SK-N-SH (cell line): ENCODE measurements around the gene HNRNPAB. TPM values are rescaled to one million over a fixed set of nuclear protein-coding genes. Genes with fewer than 3 reads are reported as not detected.
"Not testable (repeated sequence)": the region's sequence is repeated elsewhere in the genome, so short reads cannot be mapped to it uniquely, and the experiment has no call there.

Experiments
- CTCF ChIA-PET: fragments of 300-600, 350-600 bp; formaldehyde crosslinking; extraction: SDS; loops from one replicate; lab custom pipeline; 2021; lab: Yijun Ruan, JAX
- POLR2A ChIA-PET: fragments of 350-600 bp; sonication (Branson Sonifier 250); formaldehyde crosslinking; extraction: SDS; loops from one replicate; lab custom pipeline; 2020; ENCODE audit warnings: antibody characterized with exemption, inconsistent platforms; lab: Yijun Ruan, JAX
- DNase-seq: peaks from one replicate; pipeline ENCODE4 v3.0.0; 2012
- H2AFZ ChIP-seq: fragments of 200-600 bp; sonication (generic); 2 replicates; pipeline ENCODE4 v1.8.1; 2016; ENCODE audit warnings: antibody characterized with exemption, mild to moderate bottlenecking, low read depth
- H3F3A ChIP-seq: fragments of 200-600 bp; sonication (generic); replicated peaks from 2 replicates; pipeline ENCODE3; 2016; ENCODE audit warnings: antibody characterized with exemption, mild to moderate bottlenecking; ENCODE audit not compliant: insufficient read depth
- H3K27ac ChIP-seq, 2 experiments: fragments of 200-500 bp in 1 of 2; fragments of 200-600 bp in 1 of 2; sonication (Bioruptor generic) in 1 of 2; sonication (generic), shearing (Covaris generic) in 1 of 2; 2 replicates each; pipeline versions ENCODE4 v1.5.1 to v1.6.1; 2014 to 2016; ENCODE audit warnings: low read depth in 2 of 2, inconsistent platforms in 1 of 2, low read length in 1 of 2, mild to moderate bottlenecking in 1 of 2, mixed read lengths in 1 of 2
- H3K27me3 ChIP-seq: fragments of 200-600 bp; sonication (generic), shearing (Covaris generic); 2 replicates; pipeline ENCODE4 v1.6.1; 2016; ENCODE audit warnings: mixed run types; ENCODE audit not compliant: insufficient read depth
- H3K36me3 ChIP-seq, 2 experiments: fragments of 200-500 bp in 1 of 2; fragments of 200-600 bp in 1 of 2; sonication (Bioruptor generic) in 1 of 2; sonication (generic) in 1 of 2; replicated peaks in 1 of 2; 2 replicates each; pipeline versions ENCODE3 to v1.5.1; 2014 to 2016; ENCODE audit warnings: low read length in 1 of 2, mild to moderate bottlenecking in 1 of 2; ENCODE audit not compliant: insufficient read depth in 2 of 2, control insufficient read depth in 1 of 2
- H3K4me1 ChIP-seq, 2 experiments: fragments of 200-500 bp in 1 of 2; fragments of 200-600 bp in 1 of 2; sonication (Bioruptor generic) in 1 of 2; sonication (generic), shearing (Covaris generic) in 1 of 2; 2 replicates each; pipeline versions ENCODE4 v1.5.1 to v1.6.1; 2014 to 2016; ENCODE audit warnings: low read depth in 1 of 2, low read length in 1 of 2, mixed run types in 1 of 2; ENCODE audit not compliant: insufficient read depth in 2 of 2, control insufficient read depth in 1 of 2
- H3K4me2 ChIP-seq: fragments of 200-600 bp; sonication (generic), shearing (Covaris generic); 2 replicates; pipeline ENCODE4 v1.6.1; 2017; ENCODE audit warnings: mixed run types
- H3K4me3 ChIP-seq, 2 experiments: fragments of 200-500 bp in 1 of 2; fragments of 200-600 bp in 1 of 2; sonication (Bioruptor generic) in 1 of 2; sonication (generic), shearing (Covaris generic) in 1 of 2; 2 replicates each; pipeline versions ENCODE4 v1.5.1 to v1.8.1; 2014 to 2016; ENCODE audit warnings: low read depth in 2 of 2, inconsistent platforms in 1 of 2, low read length in 1 of 2, mild to moderate bottlenecking in 1 of 2, mixed read lengths in 1 of 2, moderate library complexity in 1 of 2
- H3K79me2 ChIP-seq: fragments of 200-600 bp; sonication (generic); 2 replicates; pipeline ENCODE4 v1.8.1; 2017; ENCODE audit warnings: mild to moderate bottlenecking; ENCODE audit not compliant: insufficient read depth
- H3K9ac ChIP-seq: fragments of 200-600 bp; sonication (generic); 2 replicates; pipeline ENCODE4 v1.6.1; 2017; ENCODE audit warnings: mixed run types
- H3K9me2 ChIP-seq: fragments of 200-600 bp; sonication (generic); 2 replicates; pipeline ENCODE4 v1.6.1; 2017; ENCODE audit warnings: mixed run types
- H3K9me3 ChIP-seq: fragments of 200-600 bp; sonication (generic); 2 replicates; pipeline ENCODE4 v1.6.1; 2017; ENCODE audit warnings: mixed run types, mild to moderate bottlenecking, moderate library complexity
- H4K20me1 ChIP-seq: fragments of 200-600 bp; sonication (generic); 2 replicates; pipeline ENCODE4 v1.6.1; 2017; ENCODE audit warnings: mild to moderate bottlenecking, mixed run types; ENCODE audit not compliant: insufficient read depth
- CHD2 ChIP-seq: fragments of 150-350 bp; IDR thresholded peaks from 2 replicates; pipeline ENCODE4 v1.6.1; 2018; ENCODE audit warnings: low read length; ENCODE audit not compliant: partially characterized antibody
- FOSL2 ChIP-seq: IDR thresholded peaks from 2 replicates; pipeline ENCODE4 v1.4.0; 2012; ENCODE audit warnings: low read depth, mild to moderate bottlenecking, moderate library complexity, borderline replicate concordance
- GATA2 ChIP-seq: sonication (generic); formaldehyde crosslinking; IDR thresholded peaks from 2 replicates; pipeline ENCODE4 v1.5.0; 2020; ENCODE audit warnings: mild to moderate bottlenecking, missing genetic modification reagents
- IRF3 ChIP-seq: fragments of 150-350 bp; IDR thresholded peaks from 2 replicates; pipeline ENCODE4 v1.6.1; 2016; ENCODE audit warnings: mild to moderate bottlenecking, low read depth, low read length
- NFIC ChIP-seq: IDR thresholded peaks from 2 replicates; pipeline ENCODE4 v1.4.0; 2012; ENCODE audit warnings: borderline replicate concordance
- NRF1 ChIP-seq: IDR thresholded peaks from 2 replicates; pipeline ENCODE4 v1.6.1; 2012; ENCODE audit warnings: low read depth, mild to moderate bottlenecking, low read length
- PBX3 ChIP-seq: IDR thresholded peaks from 2 replicates; pipeline ENCODE4; 2012
- RAD21 ChIP-seq: IDR thresholded peaks from 2 replicates; pipeline ENCODE4 v1.6.1; 2012; ENCODE audit warnings: mild to moderate bottlenecking, low read length
- RCOR1 ChIP-seq: fragments of 150-350 bp; IDR thresholded peaks from 2 replicates; pipeline ENCODE4 v1.6.1; 2017; ENCODE audit warnings: antibody characterized with exemption, low read length
- SMC3 ChIP-seq: IDR thresholded peaks from 2 replicates; pipeline ENCODE4 v1.6.1; 2012; ENCODE audit warnings: low read depth, low read length, improper control_type of control experiment
- TAF1 ChIP-seq: IDR thresholded peaks from 2 replicates; pipeline ENCODE4 v1.6.1; 2012; ENCODE audit warnings: low read depth, mild to moderate bottlenecking, low read length, moderate library complexity, borderline replicate concordance
- USF2 ChIP-seq: fragments of 150-350 bp; IDR thresholded peaks from 2 replicates; pipeline ENCODE4 v1.6.1; 2017; ENCODE audit warnings: antibody characterized with exemption, low read length, low read depth, borderline replicate concordance
- WGBS: methylation state at CpG from one replicate; pipeline ENCODE4 v1.1.6; 2017; ENCODE audit warnings: low lambda C conversion rate; 5-methylcytosine and 5-hydroxymethylcytosine counted together
- polyA plus RNA-seq, 3 experiments: library from polyadenylated mRNA; depleted of rRNA; stranded (reverse); fragments of >200 nt; gene quantifications; 2 replicates each; pipeline ENCODE4 v1.2.3, GENCODE V29; 2012

HNRNPAB gene
- polyA plus RNA-seq, 1 of the 3 experiments (the other 2 are of a cell fraction), result 164 TPM

DNA sequence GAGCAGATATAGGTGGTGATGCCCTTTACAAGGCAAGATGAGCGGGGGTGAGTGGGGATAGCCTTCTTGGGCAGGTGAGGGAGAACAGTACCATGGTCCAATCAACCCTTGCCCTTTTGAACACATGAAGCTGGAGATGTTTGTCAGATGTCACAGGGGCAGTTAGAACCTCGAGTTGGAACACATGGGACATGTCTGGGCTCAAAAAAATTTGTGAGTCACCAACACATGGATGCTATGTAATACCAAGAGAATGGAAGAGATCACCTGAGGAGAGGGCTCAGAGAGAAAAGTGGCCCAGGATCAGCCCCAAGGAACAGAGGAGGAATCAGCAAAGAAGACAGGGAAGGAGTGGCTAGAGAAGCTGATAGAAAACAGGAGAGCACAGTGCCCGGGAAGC is 23.6 kb downstream of the HNRNPAB start:
- H2AFZ ChIP-seq, result no peak overlapping the region
- CTCF ChIA-PET, result interaction anchor here (0.8 kb wide), 1 partner anchor 363 kb away, joined by 3 read pairs; the partner anchor contains the start of gene COL23A1
- no peak for TF ChIP-seq RAD21
- no peak for TF ChIP-seq TAF1
- TF ChIP-seq IRF3, result no peak
- TF ChIP-seq SMC3, result no peak
- H3F3A ChIP-seq, result peaks cover 1% of the 10 kb centered on the region
- no peak for DNase-seq
- POLR2A ChIA-PET, result interaction anchor here (0.8 kb wide), 1 partner anchor 396 kb away, joined by 3 read pairs; no protein-coding TSS in a partner anchor
- no peak overlapping the region for H3K4me2 ChIP-seq
- peaks cover 9 to 23% of the 10 kb centered on the region in 2 experiments; a peak in 2 of 4 replicates for H3K4me1 ChIP-seq
- H3K27me3 ChIP-seq, result no peaks in the 10 kb centered on the region
- WGBS, result 75% methylated on average over 3 of the region's 3 CpGs
- no peaks in the 10 kb centered on the region for H3K9me2 ChIP-seq
- H3K36me3 ChIP-seq, result peaks cover 7 to 27% of the 10 kb centered on the region in 2 experiments
- peaks cover 28% of the 10 kb centered on the region for H3K79me2 ChIP-seq
- no peak overlapping the region for H3K9ac ChIP-seq
- H3K4me3 ChIP-seq, result no peak overlapping the region
- no peaks in the 10 kb centered on the region for H4K20me1 ChIP-seq
- no peak overlapping the region for H3K27ac ChIP-seq
- no peaks in the 10 kb centered on the region for H3K9me3 ChIP-seq

DNA sequence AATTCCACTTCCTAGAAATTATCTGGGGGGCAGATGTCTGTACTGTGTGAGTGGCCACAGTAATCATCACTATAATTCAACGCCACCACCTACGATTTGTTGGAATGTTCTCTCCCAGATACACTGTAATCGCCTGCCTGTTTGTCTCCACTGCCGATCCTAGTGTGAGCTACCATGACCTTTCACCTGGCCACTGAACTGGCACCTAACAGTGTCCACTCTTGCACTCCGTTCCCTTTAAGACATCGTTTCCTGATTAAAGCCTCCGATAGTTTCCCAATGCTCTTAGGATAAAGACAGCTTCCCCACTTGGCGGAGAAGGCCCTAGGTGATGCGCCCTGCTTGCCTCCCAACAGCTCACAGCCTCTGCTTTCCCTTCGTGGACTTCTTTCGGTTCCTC is 24.3 kb downstream of the HNRNPAB start:
- Histone ChIP-seq H4K20me1 (no peaks in the 10 kb centered on the region), H2AFZ (no peak overlapping the region), H3K27ac (no peak overlapping the region), H3K27me3 (no peaks in the 10 kb centered on the region), H3K9me3 (no peaks in the 10 kb centered on the region), H3K79me2 (peaks cover 28% of the 10 kb centered on the region), H3F3A (peaks cover 8% of the 10 kb centered on the region), H3K4me3 (no peak overlapping the region), H3K4me1 (peaks cover 11 to 25% of the 10 kb centered on the region in 2 experiments; a peak in 2 of 4 replicates), H3K4me2 (no peak overlapping the region), H3K9me2 (no peaks in the 10 kb centered on the region), H3K9ac (no peak overlapping the region), H3K36me3 (peaks cover 7 to 27% of the 10 kb centered on the region in 2 experiments)
- no peak for DNase-seq
- CTCF ChIA-PET, result interaction anchor here (0.8 kb wide), 1 partner anchor 362 kb away, joined by 3 read pairs; the partner anchor contains the start of gene COL23A1
- POLR2A ChIA-PET, result interaction anchor here (0.8 kb wide), 1 partner anchor 396 kb away, joined by 3 read pairs; no protein-coding TSS in a partner anchor
- TF ChIP-seq IRF3 (no peak), CHD2 (no peak), PBX3 (no peak), USF2 (no peak), GATA2 (no peak), NRF1 (no peak), FOSL2 (no peak), RAD21 (no peak), RCOR1 (no peak), NFIC (no peak)
- 97% methylated on average over 11 of the region's 11 CpGs for WGBS

GRCh38 chr5:178229111-178229510 is 24.8 kb downstream of the HNRNPAB start:
- H3K27me3 ChIP-seq, CTCF ChIA-PET, DNase-seq, H3K9ac ChIP-seq, H3K27ac ChIP-seq, POLR2A ChIA-PET, H2AFZ ChIP-seq, H3K9me2 ChIP-seq, H4K20me1 ChIP-seq, H3K4me2 ChIP-seq, H3K4me3 ChIP-seq, H3K9me3 ChIP-seq: not testable (repeated sequence)
- Histone ChIP-seq H3K36me3 (peaks cover 7 to 27% of the 10 kb centered on the region in 2 experiments), H3F3A (peaks cover 11% of the 10 kb centered on the region), H3K79me2 (peaks cover 28% of the 10 kb centered on the region), H3K4me1 (peaks cover 11 to 25% of the 10 kb centered on the region in 2 experiments; a peak in 2 of 4 replicates)
- WGBS, result 92% methylated on average over 13 of the region's 13 CpGs
